CD1c-positive myeloid dendritic cell (primary cell): ENCODE measurements around the gene TUT4.

ENCODE experiments used
- DNase-seq: peaks from one replicate; pipeline ENCODE4 v3.0.0-alpha.2; 2016; ENCODE audit errors: extremely low spot score

TUT4 gene

GRCh38 chr1:52469108-52469507, 83.8 kb downstream of the TUT4 start:
- no peak for DNase-seq

GRCh38 chr1:52463891-52464290, 89.0 kb downstream of the TUT4 start:
- no peak for DNase-seq

GRCh38 chr1:52461821-52462220, 91.1 kb downstream of the TUT4 start:
- DNase-seq, result no peak

- no peak for DNase-seq
Measured at GRCh38 chr1:52460694-52461093, 92.2 kb downstream of the TUT4 start.

- no peak for DNase-seq
Measured at GRCh38 chr1:52455686-52456085, 97.2 kb downstream of the TUT4 start.

GRCh38 chr1:52454779-52455178, 98.1 kb downstream of the TUT4 start:
- DNase-seq, result no peak

GRCh38 chr1:52454127-52454526, 98.8 kb downstream of the TUT4 start:
- DNase-seq, result no peak

- no peak for DNase-seq
Measured at GRCh38 chr1:52444463-52444862, 108.4 kb downstream of the TUT4 start.

GRCh38 chr1:52439976-52440375, 112.9 kb downstream of the TUT4 start:
- DNase-seq, result no peak

- DNase-seq, result no peak
Measured at GRCh38 chr1:52436817-52437216, 116.1 kb downstream of the TUT4 start.

- no peak for DNase-seq
Measured at GRCh38 chr1:52435650-52436049, 117.2 kb downstream of the TUT4 start.

GRCh38 chr1:52435211-52435610, 117.7 kb downstream of the TUT4 start:
- no peak for DNase-seq

- no peak for DNase-seq
Measured at GRCh38 chr1:52432807-52433206, 120.1 kb downstream of the TUT4 start.

GRCh38 chr1:52427152-52427551, 125.7 kb downstream of the TUT4 start:
- DNase-seq, result no peak

GRCh38 chr1:52426371-52426770, 126.5 kb downstream of the TUT4 start:
- DNase-seq, result no peak

- DNase-seq, result no peak
Measured at GRCh38 chr1:52424813-52425212, 128.1 kb downstream of the TUT4 start.

- no peak for DNase-seq
Measured at GRCh38 chr1:52424231-52424636, 128.7 kb downstream of the TUT4 start.

- DNase-seq, result peak; percentile 16
Measured at GRCh38 chr1:52423771-52424170, 129.1 kb downstream of the TUT4 start.

GRCh38 chr1:52423055-52423454, 129.8 kb downstream of the TUT4 start:
- DNase-seq, result no peak

- no peak for DNase-seq
Measured at GRCh38 chr1:52420713-52421112, 132.2 kb downstream of the TUT4 start.

- DNase-seq, result no peak
Measured at GRCh38 chr1:52416811-52417210, 136.1 kb downstream of the TUT4 start.

- no peak for DNase-seq
Measured at GRCh38 chr1:52414942-52415341, 137.9 kb downstream of the TUT4 start.

- no peak for DNase-seq
Measured at GRCh38 chr1:52413410-52413989, 139.4 kb downstream of the TUT4 start.

- DNase-seq, result no peak
Measured at GRCh38 chr1:52404975-52405338, 147.9 kb downstream of the TUT4 start.
